Endothelial cell of umbilical vein (primary cell): ENCODE data around the gene CAMKK2. TPM values are rescaled to one million over a fixed set of nuclear protein-coding genes. Genes with fewer than 3 reads are reported as not detected.

Experiments
- BruUV-seq: library from RNA; stranded (reverse); fragments of 400-500 nt; replicated peaks from 2 replicates; lab custom pipeline; 2021; lab: Mats Ljungman, UMichigan
- CTCF ChIA-PET: fragments of 300-600, 350-600 bp; sonication (Branson Sonifier 250); formaldehyde crosslinking; loops from one replicate; lab custom pipeline; 2021; ENCODE audit warnings: antibody characterized with exemption, inconsistent platforms; lab: Charles Lee
- POLR2A ChIA-PET: fragments of 300-600, 350-600 bp; sonication (Branson Sonifier 250); formaldehyde crosslinking; loops from one replicate; lab custom pipeline; 2021; ENCODE audit warnings: antibody characterized with exemption, inconsistent platforms; lab: Charles Lee
- DNase-seq: peaks from one replicate; pipeline ENCODE4 v3.0.0-alpha.2; 2011; ENCODE audit warnings: low read depth, low spot score
- FAIRE-seq: peaks from 2 replicates; lab custom pipeline; 2011; peaks lifted over from hg19 to GRCh38; lab: Jason Lieb, UNC
- H2AFZ ChIP-seq: 2 replicates; pipeline ENCODE4 v1.6.0; 2012; ENCODE audit warnings: low read depth, low read length, control low read depth, inconsistent platforms
- H3K27ac ChIP-seq: 2 replicates; pipeline ENCODE4 v1.5.1; 2011; ENCODE audit warnings: low read depth, mild to moderate bottlenecking, control low read depth, low read length, moderate library complexity; ENCODE audit not compliant: insufficient read depth
- H3K27me3 ChIP-seq, 2 experiments: 2 replicates each; pipeline versions ENCODE4 v1.6.0 to v1.6.1; 2011; ENCODE audit warnings: low read length in 2 of 2, mixed read lengths in 1 of 2; ENCODE audit not compliant: control insufficient read depth in 2 of 2, insufficient read depth in 2 of 2
- H3K36me3 ChIP-seq, 2 experiments: 2 replicates in 1 of 2; 3 replicates in 1 of 2; pipeline ENCODE4 v1.5.1; 2011; ENCODE audit warnings: low read length in 2 of 2, mild to moderate bottlenecking in 1 of 2, moderate library complexity in 1 of 2; ENCODE audit not compliant: control insufficient read depth in 2 of 2, insufficient read depth in 2 of 2; ENCODE audit errors: extremely low read depth in 1 of 2
- H3K4me1 ChIP-seq: 3 replicates; pipeline ENCODE4 v1.5.1; 2011; ENCODE audit warnings: mild to moderate bottlenecking, low read length; ENCODE audit not compliant: control insufficient read depth, insufficient read depth; ENCODE audit errors: extremely low read depth
- H3K4me2 ChIP-seq: 2 replicates; pipeline ENCODE4 v1.6.1; 2011; ENCODE audit warnings: low read length, control low read depth, mixed read lengths; ENCODE audit not compliant: insufficient read depth
- H3K4me3 ChIP-seq, 3 experiments: fragments of 200-600 bp in 1 of 3; sonication (generic), shearing (Covaris generic) in 1 of 3; replicated peaks in 1 of 3; 2 replicates each; pipeline ENCODE4 v1.5.1; 2011 to 2016; ENCODE audit warnings: control low read depth in 3 of 3, low read length in 3 of 3, mild to moderate bottlenecking in 2 of 3, inconsistent platforms in 1 of 3, low read depth in 1 of 3, moderate library complexity in 1 of 3; ENCODE audit not compliant: insufficient read depth in 1 of 3
- H3K79me2 ChIP-seq: 2 replicates; pipeline ENCODE4 v1.6.0; 2012; ENCODE audit warnings: low read length, inconsistent platforms; ENCODE audit not compliant: control insufficient read depth, insufficient read depth
- H3K9ac ChIP-seq: replicated peaks from 2 replicates; pipeline ENCODE3; 2011; ENCODE audit warnings: low read length, control low read depth; ENCODE audit not compliant: insufficient read depth; ENCODE audit errors: extremely low read depth
- H3K9me1 ChIP-seq: replicated peaks from 3 replicates; pipeline ENCODE4 v1.6.0; 2011; ENCODE audit warnings: mild to moderate bottlenecking, low read length; ENCODE audit not compliant: control insufficient read depth, insufficient read depth; ENCODE audit errors: extremely low read depth
- H3K9me3 ChIP-seq: replicated peaks from 2 replicates; pipeline ENCODE4 v1.5.1; 2012; ENCODE audit warnings: low read length, inconsistent platforms; ENCODE audit not compliant: control insufficient read depth, insufficient read depth
- H4K20me1 ChIP-seq: replicated peaks from 2 replicates; pipeline ENCODE3; 2011; ENCODE audit warnings: mild to moderate bottlenecking, low read length; ENCODE audit not compliant: control insufficient read depth, insufficient read depth; ENCODE audit errors: extremely low read depth
- EZH2 ChIP-seq: IDR thresholded peaks from 2 replicates; pipeline ENCODE4 v1.6.1; 2012; ENCODE audit warnings: borderline replicate concordance, low read depth, mild to moderate bottlenecking, moderate library complexity, low read length, inconsistent platforms; ENCODE audit not compliant: severe bottlenecking
- FOS ChIP-seq: IDR thresholded peaks from 2 replicates; pipeline ENCODE4 v1.6.1; 2011; ENCODE audit warnings: mild to moderate bottlenecking, low read length, moderate library complexity, borderline replicate concordance; ENCODE audit not compliant: insufficient read depth
- GATA2 ChIP-seq: IDR thresholded peaks from 2 replicates; pipeline ENCODE4 v1.7.0; 2011; ENCODE audit warnings: low read depth, mild to moderate bottlenecking, moderate library complexity, mixed read lengths, low read length; ENCODE audit not compliant: insufficient read length, insufficient read depth
- JUN ChIP-seq: IDR thresholded peaks from 2 replicates; pipeline ENCODE4 v1.6.1; 2011; ENCODE audit warnings: borderline replicate concordance, low read depth; ENCODE audit not compliant: insufficient read length, insufficient read depth
- MYC ChIP-seq: IDR thresholded peaks from one replicate; pipeline ENCODE4 v1.6.1; 2011; ENCODE audit warnings: mild to moderate bottlenecking, low read depth, low read length
- POLR2A ChIP-seq: IDR thresholded peaks from 2 replicates; pipeline ENCODE4 v1.6.1; 2012; ENCODE audit warnings: low read depth, mild to moderate bottlenecking, control low read depth, low read length
- POLR2AphosphoS5 ChIP-seq: IDR thresholded peaks from 2 replicates; pipeline ENCODE4 v1.6.1; 2012; ENCODE audit warnings: low read depth, mild to moderate bottlenecking, control low read depth, low read length, moderate library complexity; ENCODE audit not compliant: insufficient read depth
- dilution Hi-C: fragments of 300-500 bp; cut with MboI; formaldehyde crosslinking; loops from one replicate; pipeline ENCODE4 v1.15.0; 2019; ENCODE audit warnings: low sequenced_read_pairs; ENCODE audit not compliant: extremely low pct_ligation_motif_present
- intact Hi-C: fragments of 100-400 bp; cut with micrococcal nuclease; formaldehyde crosslinking; loops from one replicate; pipeline ENCODE4 v1.10.0; 2022
- polyA plus RNA-seq, 4 experiments: library from polyadenylated mRNA; depleted of rRNA in 3 of 4; stranded (reverse) in 3 of 4; unstranded in 1 of 4; fragments of >200 nt; gene quantifications; 2 replicates each; pipeline versions ENCODE4 v1.2.1 to v1.2.3, GENCODE V29; 2011 to 2012; ENCODE audit warnings: missing spikeins in 1 of 4
- total RNA-seq: library from RNA; stranded (reverse); gene quantifications from 2 replicates; pipeline ENCODE4 v1.2.3, GENCODE V29; 2021
- TF ChIP-seq, protein P1 (sequence below): IDR thresholded peaks from 2 replicates; pipeline ENCODE4 v1.6.1; 2011; ENCODE audit not compliant: insufficient read depth, insufficient read length
- TF ChIP-seq, protein P2 (sequence below), 2 donors: IDR thresholded peaks; 1 replicate in 1 of 2; 2 replicates in 1 of 2; pipeline ENCODE4 v1.5.1; 2011; ENCODE audit warnings: low read length in 2 of 2, mild to moderate bottlenecking in 2 of 2, moderate library complexity in 2 of 2, control low read depth in 1 of 2, inconsistent platforms in 1 of 2, low read depth in 1 of 2; ENCODE audit not compliant: insufficient read depth in 1 of 2; ENCODE audit errors: extremely low read depth in 1 of 2

The CAMKK2 gene
- total and polyA plus RNA-seq, 2 donors (not counting 3 experiments of a cell fraction or from before 2014, with no cell fraction given) = 32.5 to 45.0 TPM

- TF ChIP-seq JUN = peak; percentile 96
- no peak for TF ChIP-seq EZH2
- peak; percentile 91 for TF ChIP-seq FOS
- TF ChIP-seq GATA2 = peak; percentile 12
- H3K9ac ChIP-seq = peak overlapping the region; percentile 17
- dilution Hi-C loops (no loop called here), intact Hi-C loops (loop anchor here (1.0 to 2.0 kb wide), 5 partner anchors 19 to 58 kb away; partner anchors contain the start of genes P2RX4 and P2RX7)
- no peak overlapping the region for H3K4me3 ChIP-seq
- CTCF ChIA-PET = interaction anchor here (2.0 kb wide), 1 partner anchor 24 kb away, joined by 5 read pairs; no protein-coding TSS in a partner anchor
- no peaks in the 10 kb centered on the region for H3K9me1 ChIP-seq
- H4K20me1 ChIP-seq = no peaks in the 10 kb centered on the region
- no peaks in the 10 kb centered on the region for H3K27me3 ChIP-seq
- no peaks in the 10 kb centered on the region for H3K79me2 ChIP-seq
- no peak overlapping the region for H3K4me2 ChIP-seq
- no TSS peak for BruUV-seq
- H3K4me1 ChIP-seq = peaks cover 51% of the 10 kb centered on the region
- DNase-seq (peak; percentile 85), FAIRE-seq (peak; percentile 78)
- POLR2A ChIA-PET = no interaction called here
- no peaks in the 10 kb centered on the region for H3K9me3 ChIP-seq
- H3K36me3 ChIP-seq = no peaks in the 10 kb centered on the region
- peak overlapping the region; percentile 92 for H3K27ac ChIP-seq
- H2AFZ ChIP-seq = no peak overlapping the region
These were observed 105.9 kb downstream of the CAMKK2 start for GRCh38 chr12:121190523-121191031.

DNA sequence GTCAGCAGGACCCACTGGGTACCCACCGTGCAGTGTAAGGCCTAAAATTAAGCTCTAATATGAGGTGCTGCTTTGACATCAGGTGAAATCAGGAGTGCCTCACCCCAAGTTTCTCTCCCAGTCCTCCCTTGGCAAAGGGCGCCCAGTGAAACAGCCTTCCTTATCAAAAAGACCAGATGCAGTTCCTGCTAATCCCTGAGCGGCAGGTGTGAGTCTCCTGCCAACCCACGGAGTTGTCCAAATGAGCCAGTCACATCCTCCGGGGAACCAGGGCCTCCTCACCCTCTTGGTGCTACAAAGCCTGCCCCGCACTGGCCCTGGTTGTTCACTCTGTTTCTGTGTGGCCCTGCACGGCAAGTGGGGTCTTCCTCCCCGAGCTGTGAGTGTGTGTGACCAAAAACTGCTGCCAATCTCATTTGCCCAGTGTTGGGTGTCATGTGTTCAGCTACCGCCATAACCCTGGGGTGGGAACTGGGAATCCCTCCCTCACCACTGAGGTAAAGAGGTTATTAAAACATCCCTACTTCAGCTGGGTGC, 106.8 kb downstream of the CAMKK2 start:
- peak overlapping the region; percentile 50 for H3K4me2 ChIP-seq
- BruUV-seq = no TSS peak
- no peaks in the 10 kb centered on the region for H3K9me3 ChIP-seq
- no peaks in the 10 kb centered on the region for H4K20me1 ChIP-seq
- H3K9me1 ChIP-seq = no peaks in the 10 kb centered on the region
- FAIRE-seq = no peak
- dilution Hi-C loops (no loop called here), intact Hi-C loops (loop anchor here (1.0 to 2.0 kb wide), 6 partner anchors 16 to 57 kb away; partner anchors contain the start of genes P2RX4 and P2RX7)
- H3K36me3 ChIP-seq = no peaks in the 10 kb centered on the region
- peaks cover 51% of the 10 kb centered on the region for H3K4me1 ChIP-seq
- peak overlapping the region; percentile 78 for H2AFZ ChIP-seq
- H3K27ac ChIP-seq = peak overlapping the region; percentile 92
- H3K9ac ChIP-seq = peak overlapping the region; percentile 40
- no peak overlapping the region for H3K4me3 ChIP-seq
- POLR2A ChIA-PET = interaction anchor here (0.7 to 1.0 kb wide), 2 partner anchors 12 to 21 kb away, joined by 5 read pairs; no protein-coding TSS in a partner anchor
- TF ChIP-seq EZH2 (no peak), MYC (no peak), JUN (no peak), FOS (no peak), GATA2 (no peak), POLR2AphosphoS5 (no peak), POLR2A (no peak)
- TF ChIP-seq, protein P1, sequence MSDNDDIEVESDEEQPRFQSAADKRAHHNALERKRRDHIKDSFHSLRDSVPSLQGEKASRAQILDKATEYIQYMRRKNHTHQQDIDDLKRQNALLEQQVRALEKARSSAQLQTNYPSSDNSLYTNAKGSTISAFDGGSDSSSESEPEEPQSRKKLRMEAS = no peak
- TF ChIP-seq, protein P2, sequence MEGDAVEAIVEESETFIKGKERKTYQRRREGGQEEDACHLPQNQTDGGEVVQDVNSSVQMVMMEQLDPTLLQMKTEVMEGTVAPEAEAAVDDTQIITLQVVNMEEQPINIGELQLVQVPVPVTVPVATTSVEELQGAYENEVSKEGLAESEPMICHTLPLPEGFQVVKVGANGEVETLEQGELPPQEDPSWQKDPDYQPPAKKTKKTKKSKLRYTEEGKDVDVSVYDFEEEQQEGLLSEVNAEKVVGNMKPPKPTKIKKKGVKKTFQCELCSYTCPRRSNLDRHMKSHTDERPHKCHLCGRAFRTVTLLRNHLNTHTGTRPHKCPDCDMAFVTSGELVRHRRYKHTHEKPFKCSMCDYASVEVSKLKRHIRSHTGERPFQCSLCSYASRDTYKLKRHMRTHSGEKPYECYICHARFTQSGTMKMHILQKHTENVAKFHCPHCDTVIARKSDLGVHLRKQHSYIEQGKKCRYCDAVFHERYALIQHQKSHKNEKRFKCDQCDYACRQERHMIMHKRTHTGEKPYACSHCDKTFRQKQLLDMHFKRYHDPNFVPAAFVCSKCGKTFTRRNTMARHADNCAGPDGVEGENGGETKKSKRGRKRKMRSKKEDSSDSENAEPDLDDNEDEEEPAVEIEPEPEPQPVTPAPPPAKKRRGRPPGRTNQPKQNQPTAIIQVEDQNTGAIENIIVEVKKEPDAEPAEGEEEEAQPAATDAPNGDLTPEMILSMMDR (IDR thresholded peaks at IDR 0.05; ENCODE audit: extremely low read depth in 1 of 2, insufficient read depth in 1 of 2, low read depth in 1 of 2, low read length in 2 of 2) = no peak
- CTCF ChIA-PET = interaction anchor here (0.8 to 2.0 kb wide), 4 partner anchors 19 to 35 kb away, joined by 3 to 5 read pairs (median 4); no protein-coding TSS in a partner anchor
- peak; percentile 51 for DNase-seq
- H3K27me3 ChIP-seq = no peaks in the 10 kb centered on the region
- H3K79me2 ChIP-seq = no peaks in the 10 kb centered on the region
